Endothelial cell of umbilical vein (primary cell): ENCODE results near the gene DRD1.

ENCODE experiments used
- CTCF ChIP-seq, 2 donors: IDR thresholded peaks; 1 replicate in 1 of 2; 2 replicates in 1 of 2; pipeline ENCODE4 v1.5.1; 2011; ENCODE audit warnings: low read length in 2 of 2, mild to moderate bottlenecking in 2 of 2, moderate library complexity in 2 of 2, control low read depth in 1 of 2, inconsistent platforms in 1 of 2, low read depth in 1 of 2; ENCODE audit not compliant: insufficient read depth in 1 of 2; ENCODE audit errors: extremely low read depth in 1 of 2
- EZH2 ChIP-seq: IDR thresholded peaks from 2 replicates; pipeline ENCODE4 v1.6.1; 2012; ENCODE audit warnings: borderline replicate concordance, low read depth, mild to moderate bottlenecking, moderate library complexity, low read length, inconsistent platforms; ENCODE audit not compliant: severe bottlenecking
- MYC ChIP-seq: IDR thresholded peaks from one replicate; pipeline ENCODE4 v1.6.1; 2011; ENCODE audit warnings: mild to moderate bottlenecking, low read depth, low read length
- POLR2A ChIP-seq: IDR thresholded peaks from 2 replicates; pipeline ENCODE4 v1.6.1; 2012; ENCODE audit warnings: low read depth, mild to moderate bottlenecking, control low read depth, low read length

GRCh38 chr5:175485631-175486030, 41.6 kb upstream of the DRD1 start:
- no peak for TF ChIP-seq CTCF (IDR thresholded peaks at IDR 0.05; ENCODE audit: extremely low read depth in 1 of 2, insufficient read depth in 1 of 2, low read depth in 1 of 2, low read length in 2 of 2)
- no peak for TF ChIP-seq EZH2
- TF ChIP-seq POLR2A, result no peak
- TF ChIP-seq MYC, result no peak
